SK-N-SH (cell line): Measurements from ENCODE around the gene FSIP1. TPM values are rescaled to one million over a fixed set of nuclear protein-coding genes. Genes with fewer than 3 reads are reported as not detected.

Source experiments
- CTCF ChIA-PET: fragments of 300-600, 350-600 bp; formaldehyde crosslinking; extraction: SDS; loops from one replicate; lab custom pipeline; 2021; lab: Yijun Ruan, JAX
- POLR2A ChIA-PET: fragments of 350-600 bp; sonication (Branson Sonifier 250); formaldehyde crosslinking; extraction: SDS; loops from one replicate; lab custom pipeline; 2020; ENCODE audit warnings: antibody characterized with exemption, inconsistent platforms; lab: Yijun Ruan, JAX
- DNase-seq: peaks from one replicate; pipeline ENCODE4 v3.0.0; 2012
- H2AFZ ChIP-seq: fragments of 200-600 bp; sonication (generic); 2 replicates; pipeline ENCODE4 v1.8.1; 2016; ENCODE audit warnings: antibody characterized with exemption, mild to moderate bottlenecking, low read depth
- H3F3A ChIP-seq: fragments of 200-600 bp; sonication (generic); replicated peaks from 2 replicates; pipeline ENCODE3; 2016; ENCODE audit warnings: antibody characterized with exemption, mild to moderate bottlenecking; ENCODE audit not compliant: insufficient read depth
- H3K27ac ChIP-seq, 2 experiments: fragments of 200-500 bp in 1 of 2; fragments of 200-600 bp in 1 of 2; sonication (Bioruptor generic) in 1 of 2; sonication (generic), shearing (Covaris generic) in 1 of 2; 2 replicates each; pipeline versions ENCODE4 v1.5.1 to v1.6.1; 2014 to 2016; ENCODE audit warnings: low read depth in 2 of 2, inconsistent platforms in 1 of 2, low read length in 1 of 2, mild to moderate bottlenecking in 1 of 2, mixed read lengths in 1 of 2
- H3K27me3 ChIP-seq: fragments of 200-600 bp; sonication (generic), shearing (Covaris generic); 2 replicates; pipeline ENCODE4 v1.6.1; 2016; ENCODE audit warnings: mixed run types; ENCODE audit not compliant: insufficient read depth
- H3K36me3 ChIP-seq, 2 experiments: fragments of 200-500 bp in 1 of 2; fragments of 200-600 bp in 1 of 2; sonication (Bioruptor generic) in 1 of 2; sonication (generic) in 1 of 2; replicated peaks in 1 of 2; 2 replicates each; pipeline versions ENCODE3 to v1.5.1; 2014 to 2016; ENCODE audit warnings: low read length in 1 of 2, mild to moderate bottlenecking in 1 of 2; ENCODE audit not compliant: insufficient read depth in 2 of 2, control insufficient read depth in 1 of 2
- H3K4me1 ChIP-seq, 2 experiments: fragments of 200-500 bp in 1 of 2; fragments of 200-600 bp in 1 of 2; sonication (Bioruptor generic) in 1 of 2; sonication (generic), shearing (Covaris generic) in 1 of 2; 2 replicates each; pipeline versions ENCODE4 v1.5.1 to v1.6.1; 2014 to 2016; ENCODE audit warnings: low read depth in 1 of 2, low read length in 1 of 2, mixed run types in 1 of 2; ENCODE audit not compliant: insufficient read depth in 2 of 2, control insufficient read depth in 1 of 2
- H3K4me2 ChIP-seq: fragments of 200-600 bp; sonication (generic), shearing (Covaris generic); 2 replicates; pipeline ENCODE4 v1.6.1; 2017; ENCODE audit warnings: mixed run types
- H3K4me3 ChIP-seq, 2 experiments: fragments of 200-500 bp in 1 of 2; fragments of 200-600 bp in 1 of 2; sonication (Bioruptor generic) in 1 of 2; sonication (generic), shearing (Covaris generic) in 1 of 2; 2 replicates each; pipeline versions ENCODE4 v1.5.1 to v1.8.1; 2014 to 2016; ENCODE audit warnings: low read depth in 2 of 2, inconsistent platforms in 1 of 2, low read length in 1 of 2, mild to moderate bottlenecking in 1 of 2, mixed read lengths in 1 of 2, moderate library complexity in 1 of 2
- H3K79me2 ChIP-seq: fragments of 200-600 bp; sonication (generic); 2 replicates; pipeline ENCODE4 v1.8.1; 2017; ENCODE audit warnings: mild to moderate bottlenecking; ENCODE audit not compliant: insufficient read depth
- H3K9ac ChIP-seq: fragments of 200-600 bp; sonication (generic); 2 replicates; pipeline ENCODE4 v1.6.1; 2017; ENCODE audit warnings: mixed run types
- H3K9me2 ChIP-seq: fragments of 200-600 bp; sonication (generic); 2 replicates; pipeline ENCODE4 v1.6.1; 2017; ENCODE audit warnings: mixed run types
- H3K9me3 ChIP-seq: fragments of 200-600 bp; sonication (generic); 2 replicates; pipeline ENCODE4 v1.6.1; 2017; ENCODE audit warnings: mixed run types, mild to moderate bottlenecking, moderate library complexity
- H4K20me1 ChIP-seq: fragments of 200-600 bp; sonication (generic); 2 replicates; pipeline ENCODE4 v1.6.1; 2017; ENCODE audit warnings: mild to moderate bottlenecking, mixed run types; ENCODE audit not compliant: insufficient read depth
- CHD2 ChIP-seq: fragments of 150-350 bp; IDR thresholded peaks from 2 replicates; pipeline ENCODE4 v1.6.1; 2018; ENCODE audit warnings: low read length; ENCODE audit not compliant: partially characterized antibody
- EZH2phosphoT487 ChIP-seq: fragments of 200-600 bp; sonication (generic); IDR thresholded peaks from 2 replicates; pipeline ENCODE4 v1.6.1; 2017; ENCODE audit warnings: low read depth, mixed run types, mild to moderate bottlenecking, antibody characterized with exemption, moderate library complexity, borderline replicate concordance
- FOXJ3 ChIP-seq: sonication (generic); formaldehyde crosslinking; IDR thresholded peaks from 2 replicates; pipeline ENCODE4 v1.5.1; 2020; ENCODE audit warnings: mild to moderate bottlenecking, missing genetic modification reagents
- FOXM1 ChIP-seq: IDR thresholded peaks from 2 replicates; pipeline ENCODE4 v1.4.0; 2012; ENCODE audit warnings: low read depth, mild to moderate bottlenecking
- JUND ChIP-seq: IDR thresholded peaks from 2 replicates; pipeline ENCODE4 v1.4.0; 2012
- RFX5 ChIP-seq: IDR thresholded peaks from 2 replicates; pipeline ENCODE4 v1.6.1; 2012; ENCODE audit warnings: mild to moderate bottlenecking, improper control_type of control experiment, low read length
- TCF12 ChIP-seq: IDR thresholded peaks from 2 replicates; pipeline ENCODE4 v1.4.0; 2012
- TEAD4 ChIP-seq: IDR thresholded peaks from 2 replicates; pipeline ENCODE4 v1.4.0; 2012; ENCODE audit warnings: mild to moderate bottlenecking, borderline replicate concordance; ENCODE audit not compliant: insufficient read depth
- WGBS: methylation state at CpG from one replicate; pipeline ENCODE4 v1.1.6; 2017; ENCODE audit warnings: low lambda C conversion rate; 5-methylcytosine and 5-hydroxymethylcytosine counted together
- polyA plus RNA-seq, 3 experiments: library from polyadenylated mRNA; depleted of rRNA; stranded (reverse); fragments of >200 nt; gene quantifications; 2 replicates each; pipeline ENCODE4 v1.2.3, GENCODE V29; 2012
- TF ChIP-seq, protein P1 (sequence below): IDR thresholded peaks from 2 replicates; pipeline ENCODE4 v1.6.1; 2012; ENCODE audit warnings: mild to moderate bottlenecking, low read depth, low read length, moderate library complexity
- TF ChIP-seq, protein P2 (sequence below): fragments of 150-350 bp; IDR thresholded peaks from 2 replicates; pipeline ENCODE4 v1.6.1; 2016; ENCODE audit warnings: mild to moderate bottlenecking, low read depth, low read length
- TF ChIP-seq, protein P3 (sequence below): IDR thresholded peaks from 2 replicates; pipeline ENCODE4; 2012

Gene FSIP1
- polyA plus RNA-seq, 1 of the 3 experiments (the other 2 are of a cell fraction) = 0.43 TPM

DNA sequence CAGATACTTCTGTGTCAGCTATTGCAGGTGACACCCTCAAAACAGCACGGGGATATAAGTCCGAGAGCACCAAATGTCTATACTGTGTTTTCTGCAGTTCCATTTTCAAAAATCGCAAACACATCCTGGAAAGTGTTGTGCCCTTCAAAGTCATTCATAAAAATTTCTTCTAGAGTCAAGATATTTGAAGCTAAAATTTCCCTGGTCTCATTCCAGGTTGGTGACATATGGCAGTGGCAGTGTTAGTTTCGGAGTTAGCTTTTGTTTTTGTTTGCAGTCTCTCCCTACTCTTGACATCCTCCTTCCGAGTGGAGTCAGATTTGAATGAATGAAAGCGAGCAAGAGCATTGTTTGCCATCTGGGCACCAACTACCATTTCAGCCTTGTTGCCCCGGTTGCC is 3.2 kb upstream of the FSIP1 start:
- H3F3A ChIP-seq = peaks cover 46% of the 10 kb centered on the region
- CTCF ChIA-PET = interaction anchor here (0.7 to 2.6 kb wide), 15 partner anchors 9 to 489 kb away, joined by 3 to 8 read pairs (median 3); no protein-coding TSS in a partner anchor
- H3K27ac ChIP-seq = peak overlapping the region in 1 of 2 experiments; percentile 37; a peak in 2 of 4 replicates
- no peaks in the 10 kb centered on the region for H3K36me3 ChIP-seq
- H3K9me2 ChIP-seq = no peaks in the 10 kb centered on the region
- H3K4me3 ChIP-seq = peak overlapping the region in 1 of 2 experiments; percentile 67; a peak in 1 of 4 replicates
- H3K4me1 ChIP-seq = peaks cover 16 to 20% of the 10 kb centered on the region in 2 experiments; a peak in 3 of 4 replicates
- H3K9me3 ChIP-seq = no peaks in the 10 kb centered on the region
- H3K79me2 ChIP-seq = peaks cover 25% of the 10 kb centered on the region
- TF ChIP-seq FOXM1 (no peak), RFX5 (no peak), FOXJ3 (CRISPR knock-in tag) (no peak), CHD2 (no peak), JUND (no peak)
- TF ChIP-seq, protein P1, sequence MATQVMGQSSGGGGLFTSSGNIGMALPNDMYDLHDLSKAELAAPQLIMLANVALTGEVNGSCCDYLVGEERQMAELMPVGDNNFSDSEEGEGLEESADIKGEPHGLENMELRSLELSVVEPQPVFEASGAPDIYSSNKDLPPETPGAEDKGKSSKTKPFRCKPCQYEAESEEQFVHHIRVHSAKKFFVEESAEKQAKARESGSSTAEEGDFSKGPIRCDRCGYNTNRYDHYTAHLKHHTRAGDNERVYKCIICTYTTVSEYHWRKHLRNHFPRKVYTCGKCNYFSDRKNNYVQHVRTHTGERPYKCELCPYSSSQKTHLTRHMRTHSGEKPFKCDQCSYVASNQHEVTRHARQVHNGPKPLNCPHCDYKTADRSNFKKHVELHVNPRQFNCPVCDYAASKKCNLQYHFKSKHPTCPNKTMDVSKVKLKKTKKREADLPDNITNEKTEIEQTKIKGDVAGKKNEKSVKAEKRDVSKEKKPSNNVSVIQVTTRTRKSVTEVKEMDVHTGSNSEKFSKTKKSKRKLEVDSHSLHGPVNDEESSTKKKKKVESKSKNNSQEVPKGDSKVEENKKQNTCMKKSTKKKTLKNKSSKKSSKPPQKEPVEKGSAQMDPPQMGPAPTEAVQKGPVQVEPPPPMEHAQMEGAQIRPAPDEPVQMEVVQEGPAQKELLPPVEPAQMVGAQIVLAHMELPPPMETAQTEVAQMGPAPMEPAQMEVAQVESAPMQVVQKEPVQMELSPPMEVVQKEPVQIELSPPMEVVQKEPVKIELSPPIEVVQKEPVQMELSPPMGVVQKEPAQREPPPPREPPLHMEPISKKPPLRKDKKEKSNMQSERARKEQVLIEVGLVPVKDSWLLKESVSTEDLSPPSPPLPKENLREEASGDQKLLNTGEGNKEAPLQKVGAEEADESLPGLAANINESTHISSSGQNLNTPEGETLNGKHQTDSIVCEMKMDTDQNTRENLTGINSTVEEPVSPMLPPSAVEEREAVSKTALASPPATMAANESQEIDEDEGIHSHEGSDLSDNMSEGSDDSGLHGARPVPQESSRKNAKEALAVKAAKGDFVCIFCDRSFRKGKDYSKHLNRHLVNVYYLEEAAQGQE = no peak
- TF ChIP-seq, protein P2, sequence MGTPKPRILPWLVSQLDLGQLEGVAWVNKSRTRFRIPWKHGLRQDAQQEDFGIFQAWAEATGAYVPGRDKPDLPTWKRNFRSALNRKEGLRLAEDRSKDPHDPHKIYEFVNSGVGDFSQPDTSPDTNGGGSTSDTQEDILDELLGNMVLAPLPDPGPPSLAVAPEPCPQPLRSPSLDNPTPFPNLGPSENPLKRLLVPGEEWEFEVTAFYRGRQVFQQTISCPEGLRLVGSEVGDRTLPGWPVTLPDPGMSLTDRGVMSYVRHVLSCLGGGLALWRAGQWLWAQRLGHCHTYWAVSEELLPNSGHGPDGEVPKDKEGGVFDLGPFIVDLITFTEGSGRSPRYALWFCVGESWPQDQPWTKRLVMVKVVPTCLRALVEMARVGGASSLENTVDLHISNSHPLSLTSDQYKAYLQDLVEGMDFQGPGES = no peak
- POLR2A ChIA-PET = no interaction called here
- no peaks in the 10 kb centered on the region for H3K27me3 ChIP-seq
- peak overlapping the region; percentile 91; the same call in 1 of the 2 replicates for H3K4me2 ChIP-seq
- H3K9ac ChIP-seq = no peak overlapping the region
- 85% methylated on average over 7 of the region's 7 CpGs for WGBS
- no peak overlapping the region for H2AFZ ChIP-seq
- DNase-seq = no peak
- H4K20me1 ChIP-seq = no peaks in the 10 kb centered on the region

DNA sequence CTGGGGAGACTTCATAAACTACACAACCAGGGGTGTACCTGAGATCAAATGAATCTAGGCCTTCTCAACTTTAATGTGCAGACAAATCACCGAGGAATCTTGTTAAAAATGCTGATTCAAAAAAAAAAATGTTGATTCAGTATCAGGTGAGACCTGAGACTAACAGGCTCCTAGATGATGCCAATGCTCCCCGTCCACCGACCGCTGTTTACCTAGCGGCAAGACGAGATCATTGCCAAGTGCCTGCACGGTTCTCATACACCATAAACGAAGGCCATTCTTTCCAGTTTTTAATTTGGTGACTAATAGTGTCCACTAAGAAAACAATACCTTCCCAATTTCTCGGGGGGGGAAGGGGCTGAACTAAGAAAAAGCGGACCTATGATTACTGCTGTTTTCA is 2.5 kb upstream of the FSIP1 start:
- CTCF ChIA-PET = interaction anchor here (0.8 to 2.6 kb wide), 11 partner anchors 9 to 489 kb away, joined by 3 to 8 read pairs (median 4); no protein-coding TSS in a partner anchor

More for the DNA sequence above, 2.5 kb upstream of the FSIP1 start:
- Histone ChIP-seq H3K36me3 (no peaks in the 10 kb centered on the region), H3K27me3 (no peaks in the 10 kb centered on the region)
- WGBS = 73% methylated on average over 10 of the region's 10 CpGs
- TF ChIP-seq EZH2phosphoT487 (no peak), RFX5 (no peak), TCF12 (no peak), JUND (no peak), TEAD4 (no peak)
- TF ChIP-seq, protein P1 = no peak
- TF ChIP-seq, protein P3, sequence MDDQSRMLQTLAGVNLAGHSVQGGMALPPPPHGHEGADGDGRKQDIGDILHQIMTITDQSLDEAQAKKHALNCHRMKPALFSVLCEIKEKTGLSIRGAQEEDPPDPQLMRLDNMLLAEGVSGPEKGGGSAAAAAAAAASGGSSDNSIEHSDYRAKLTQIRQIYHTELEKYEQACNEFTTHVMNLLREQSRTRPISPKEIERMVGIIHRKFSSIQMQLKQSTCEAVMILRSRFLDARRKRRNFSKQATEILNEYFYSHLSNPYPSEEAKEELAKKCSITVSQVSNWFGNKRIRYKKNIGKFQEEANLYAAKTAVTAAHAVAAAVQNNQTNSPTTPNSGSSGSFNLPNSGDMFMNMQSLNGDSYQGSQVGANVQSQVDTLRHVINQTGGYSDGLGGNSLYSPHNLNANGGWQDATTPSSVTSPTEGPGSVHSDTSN = no peak
- TF ChIP-seq, all 33 proteins: peak for 0
- Histone ChIP-seq H3K27ac (peak overlapping the region in 1 of 2 experiments; percentile 87; a peak in 1 of 4 replicates), H3K9me2 (no peaks in the 10 kb centered on the region), H3K9ac (no peak overlapping the region; the same call in 1 of the 2 replicates), H2AFZ (no peak overlapping the region), H3K9me3 (no peaks in the 10 kb centered on the region), H3K4me2 (peak overlapping the region; percentile 91), H3K79me2 (peaks cover 25% of the 10 kb centered on the region), H4K20me1 (no peaks in the 10 kb centered on the region), H3F3A (peaks cover 46% of the 10 kb centered on the region), H3K4me1 (peaks cover 16 to 20% of the 10 kb centered on the region in 2 experiments; a peak in 3 of 4 replicates), H3K4me3 (peak overlapping the region; percentile 3 to 67; a peak in 2 of 4 replicates)
- POLR2A ChIA-PET = no interaction called here
- no peak for DNase-seq
